Measurements from ENCODE around the gene IL1R1. TPM values are rescaled to one million over a fixed set of nuclear protein-coding genes. Genes with fewer than 3 reads are reported as not detected.
"Not testable (repeated sequence)": the region's sequence is repeated elsewhere in the genome, so short reads cannot be mapped to it uniquely, and the experiment has no call there.

Gene IL1R1
- total RNA-seq, 2 experiments from 2014 or later, result not detected

DNA sequence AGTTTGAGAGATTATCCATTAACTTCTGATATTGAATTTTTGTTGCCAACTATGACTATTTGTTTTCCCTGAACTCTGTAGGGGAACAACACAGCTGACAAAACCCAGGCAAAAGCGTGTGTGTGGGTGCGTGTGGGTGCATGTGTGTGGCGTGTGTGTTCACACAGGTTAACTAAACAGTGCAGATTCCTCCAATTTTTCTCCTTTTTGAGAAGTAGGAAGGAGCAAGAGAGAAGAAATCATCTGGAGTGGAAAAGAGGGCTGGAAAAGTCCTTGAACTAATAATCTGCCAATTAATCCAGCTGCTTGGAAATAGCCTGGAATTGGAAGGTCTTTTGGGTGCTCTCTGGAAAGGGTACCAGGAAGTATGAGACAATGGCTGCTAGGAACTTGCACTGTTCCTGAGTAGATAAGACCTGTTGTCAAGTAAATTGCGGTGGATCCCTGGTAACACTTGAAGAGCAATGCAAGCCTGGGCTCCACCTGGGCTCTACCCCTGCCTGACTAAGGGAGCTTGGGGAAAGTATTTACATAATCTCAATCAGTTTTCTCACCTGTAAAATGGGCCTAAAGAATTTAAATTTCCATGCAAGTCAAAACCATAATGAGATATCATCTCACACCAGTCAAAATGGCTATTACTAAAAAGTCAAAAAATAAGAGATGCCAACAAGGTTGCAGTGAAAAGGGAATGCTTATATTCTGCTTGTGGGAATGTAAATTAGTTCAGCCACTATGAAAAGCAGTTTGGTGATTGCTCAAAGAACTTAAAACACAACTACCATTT is 40.5 kb upstream of the IL1R1 start:
- Histone ChIP-seq H3K4me3 (ENCODE audit: low read depth, low read length, poor library complexity, severe bottlenecking) (no peak overlapping the region), H3K79me2 (ENCODE audit: insufficient read depth, low read depth, low read length) (no peaks in the 10 kb centered on the region), H3K9me3 (ENCODE audit: low read length) (0 out of 2 replicates have a peak, but pooled peaks cover 4% of the 10 kb centered on the region), H3K9me2 (ENCODE audit: insufficient read depth, low read length) (no peaks in the 10 kb centered on the region), H2AFZ (ENCODE audit: low read length) (no peak overlapping the region), H3K4me2 (ENCODE audit: low read length) (no peak overlapping the region), H3K36me3 (ENCODE audit: insufficient read depth, low read length) (no peaks in the 10 kb centered on the region), H3K27ac (ENCODE audit: low read depth, low read length, poor library complexity, severe bottlenecking) (no peak overlapping the region), H3K4me1 (ENCODE audit: insufficient read depth, low read length, poor library complexity, severe bottlenecking) (no peaks in the 10 kb centered on the region), H4K20me1 (ENCODE audit: insufficient read depth, low read length) (no peaks in the 10 kb centered on the region)
- CTCF ChIA-PET (ENCODE audit: unreplicated experiment), result no interaction called here
- no TSS peak for BruUV-seq (replicated peaks)
- DNase-seq (ENCODE audit: low spot score), result no peak
- POLR2A ChIA-PET, result no interaction called here
- TF ChIP-seq CTCF (conservative IDR thresholded peaks at IDR 0.05; ENCODE audit: low read length), result no peak
- no peak for TF ChIP-seq EZH2phosphoT487 (IDR thresholded peaks at IDR 0.05; ENCODE audit: borderline replicate concordance, low read depth, low read length)
- intact Hi-C loops (cut with micrococcal nuclease; ENCODE audit: unreplicated experiment), result no loop called here

DNA sequence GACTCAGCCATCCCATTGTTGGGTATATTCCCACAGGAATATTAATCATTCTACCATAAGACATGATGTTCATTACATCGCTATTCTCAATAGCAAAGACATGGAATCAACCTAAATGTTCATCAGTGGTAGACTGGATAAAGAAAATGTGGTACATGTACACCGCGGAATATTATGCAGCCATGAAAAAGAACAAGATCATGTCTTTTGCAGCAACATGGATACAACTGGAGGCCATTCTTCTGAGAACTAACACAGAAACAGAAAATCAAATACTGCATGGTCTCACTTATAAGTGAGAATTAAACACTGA is 40.0 kb upstream of the IL1R1 start:
- intact Hi-C loops (cut with micrococcal nuclease; ENCODE audit: unreplicated experiment); POLR2A ChIA-PET; H3K9me2 ChIP-seq (ENCODE audit: insufficient read depth, low read length): not testable (repeated sequence)

DNA sequence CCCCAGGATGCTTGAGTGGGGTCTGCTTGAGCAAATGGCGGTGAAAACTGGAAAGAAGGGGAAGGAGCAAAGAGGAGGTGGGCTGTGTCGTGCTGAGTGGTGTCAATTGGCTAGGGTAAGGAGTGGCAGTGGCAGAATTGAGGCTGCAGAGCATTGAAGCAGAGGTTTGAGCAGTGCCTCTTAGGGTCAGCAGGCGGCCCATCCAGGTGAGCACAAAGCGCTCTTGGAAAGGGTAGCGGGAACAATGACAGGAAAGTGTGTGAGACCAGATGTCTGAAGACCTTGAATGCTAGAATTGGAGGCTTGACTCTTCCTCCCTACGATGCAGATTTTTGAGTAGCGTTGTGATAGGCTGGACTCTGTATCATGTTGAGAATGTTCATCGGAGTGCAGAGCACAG is 39.3 kb upstream of the IL1R1 start:
- BruUV-seq (replicated peaks), result no TSS peak
- intact Hi-C loops (cut with micrococcal nuclease; ENCODE audit: unreplicated experiment), result no loop called here
- no peaks in the 10 kb centered on the region for H3K36me3 ChIP-seq (ENCODE audit: insufficient read depth, low read length)
- no peak overlapping the region for H3K27ac ChIP-seq (ENCODE audit: low read depth, low read length, poor library complexity, severe bottlenecking)
- H3K4me2 ChIP-seq (ENCODE audit: low read length), result no peak overlapping the region
- no peak for DNase-seq (ENCODE audit: low spot score)
- H3K9me2 ChIP-seq (ENCODE audit: insufficient read depth, low read length), result no peaks in the 10 kb centered on the region
- H3K4me3 ChIP-seq (ENCODE audit: low read depth, low read length, poor library complexity, severe bottlenecking), result no peak overlapping the region
- no peaks in the 10 kb centered on the region for H3K79me2 ChIP-seq (ENCODE audit: insufficient read depth, low read depth, low read length)
- no peaks in the 10 kb centered on the region for H3K4me1 ChIP-seq (ENCODE audit: insufficient read depth, low read length, poor library complexity, severe bottlenecking)
- H3K9me3 ChIP-seq (ENCODE audit: low read length), result 0 out of 2 replicates have a peak, but pooled peaks cover 4% of the 10 kb centered on the region
- no peaks in the 10 kb centered on the region for H4K20me1 ChIP-seq (ENCODE audit: insufficient read depth, low read length)
- POLR2A ChIA-PET, result no interaction called here
- TF ChIP-seq CTCF (conservative IDR thresholded peaks at IDR 0.05; ENCODE audit: low read length), result no peak
- no peak for TF ChIP-seq EZH2phosphoT487 (IDR thresholded peaks at IDR 0.05; ENCODE audit: borderline replicate concordance, low read depth, low read length)
- H2AFZ ChIP-seq (ENCODE audit: low read length), result no peak overlapping the region
- CTCF ChIA-PET (ENCODE audit: unreplicated experiment), result no interaction called here

More for the DNA sequence above, 40.0 kb upstream of the IL1R1 start:
- H2AFZ ChIP-seq (ENCODE audit: low read length); H3K4me1 ChIP-seq (ENCODE audit: insufficient read depth, low read length, poor library complexity, severe bottlenecking); DNase-seq (ENCODE audit: low spot score); CTCF ChIA-PET (ENCODE audit: unreplicated experiment); H3K36me3 ChIP-seq (ENCODE audit: insufficient read depth, low read length); H3K4me2 ChIP-seq (ENCODE audit: low read length); H3K79me2 ChIP-seq (ENCODE audit: insufficient read depth, low read depth, low read length); H4K20me1 ChIP-seq (ENCODE audit: insufficient read depth, low read length); H3K9me3 ChIP-seq (ENCODE audit: low read length); H3K27ac ChIP-seq (ENCODE audit: low read depth, low read length, poor library complexity, severe bottlenecking); BruUV-seq (replicated peaks); H3K4me3 ChIP-seq (ENCODE audit: low read depth, low read length, poor library complexity, severe bottlenecking): not testable (repeated sequence)

All from OCI-LY7 (cell line).